A549 (cell line): Measurements from ENCODE around the gene CREB5.
"Not testable (repeated sequence)": the region's sequence is repeated elsewhere in the genome, so short reads cannot be mapped to it uniquely, and the experiment has no call there.

Experiments
- HOXA7 ChIP-seq: fragments of 250-450 bp; sonication (Bioruptor Pico); IDR thresholded peaks from 2 replicates; pipeline ENCODE4 v1.5.0; 2020; ENCODE audit warnings: mild to moderate bottlenecking, moderate library complexity
- TF ChIP-seq, protein P1 (sequence below): fragments of >200 bp; sonication (Bioruptor Twin); formaldehyde crosslinking; IDR thresholded peaks from 3 replicates; pipeline ENCODE4 v1.5.1; 2016
- TF ChIP-seq, protein P2 (sequence below): fragments of 200-600 bp; sonication (generic); IDR thresholded peaks from 2 replicates; pipeline ENCODE4 v1.6.1; 2016; ENCODE audit warnings: antibody characterized with exemption, mild to moderate bottlenecking, moderate library complexity

DNA sequence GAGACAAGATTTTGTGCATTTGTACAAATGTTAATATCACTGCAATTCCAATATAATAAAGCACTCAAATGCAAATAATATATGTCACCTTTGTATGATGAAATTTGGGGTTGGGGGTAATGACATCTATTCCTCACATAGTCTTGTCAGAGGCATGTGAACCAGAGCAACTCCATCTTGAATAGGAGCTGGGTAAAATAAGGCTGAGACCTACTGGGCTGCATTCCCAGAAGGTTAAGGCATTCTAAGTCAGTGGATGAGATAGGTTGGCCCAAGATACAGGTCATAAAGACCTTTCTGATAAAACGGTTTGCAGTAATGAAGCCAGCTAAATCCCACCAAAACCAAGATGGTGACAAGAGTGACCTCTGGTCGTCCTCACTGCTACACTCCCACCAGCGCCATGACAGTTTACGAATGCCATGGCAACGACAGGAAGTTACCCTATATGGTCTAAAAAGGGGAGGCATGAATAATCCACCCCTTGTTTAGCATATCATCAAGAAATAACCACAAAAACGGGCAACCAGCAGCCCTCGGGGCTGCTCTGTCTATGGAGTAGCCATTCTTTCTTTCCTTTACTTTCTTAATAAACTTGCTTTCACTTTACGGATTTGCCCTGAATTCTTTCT is 413.6 kb downstream of the CREB5 start:
- TF ChIP-seq, protein P1, sequence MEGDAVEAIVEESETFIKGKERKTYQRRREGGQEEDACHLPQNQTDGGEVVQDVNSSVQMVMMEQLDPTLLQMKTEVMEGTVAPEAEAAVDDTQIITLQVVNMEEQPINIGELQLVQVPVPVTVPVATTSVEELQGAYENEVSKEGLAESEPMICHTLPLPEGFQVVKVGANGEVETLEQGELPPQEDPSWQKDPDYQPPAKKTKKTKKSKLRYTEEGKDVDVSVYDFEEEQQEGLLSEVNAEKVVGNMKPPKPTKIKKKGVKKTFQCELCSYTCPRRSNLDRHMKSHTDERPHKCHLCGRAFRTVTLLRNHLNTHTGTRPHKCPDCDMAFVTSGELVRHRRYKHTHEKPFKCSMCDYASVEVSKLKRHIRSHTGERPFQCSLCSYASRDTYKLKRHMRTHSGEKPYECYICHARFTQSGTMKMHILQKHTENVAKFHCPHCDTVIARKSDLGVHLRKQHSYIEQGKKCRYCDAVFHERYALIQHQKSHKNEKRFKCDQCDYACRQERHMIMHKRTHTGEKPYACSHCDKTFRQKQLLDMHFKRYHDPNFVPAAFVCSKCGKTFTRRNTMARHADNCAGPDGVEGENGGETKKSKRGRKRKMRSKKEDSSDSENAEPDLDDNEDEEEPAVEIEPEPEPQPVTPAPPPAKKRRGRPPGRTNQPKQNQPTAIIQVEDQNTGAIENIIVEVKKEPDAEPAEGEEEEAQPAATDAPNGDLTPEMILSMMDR: not testable (repeated sequence)
- not testable (repeated sequence) for TF ChIP-seq HOXA7
- TF ChIP-seq, protein P2, sequence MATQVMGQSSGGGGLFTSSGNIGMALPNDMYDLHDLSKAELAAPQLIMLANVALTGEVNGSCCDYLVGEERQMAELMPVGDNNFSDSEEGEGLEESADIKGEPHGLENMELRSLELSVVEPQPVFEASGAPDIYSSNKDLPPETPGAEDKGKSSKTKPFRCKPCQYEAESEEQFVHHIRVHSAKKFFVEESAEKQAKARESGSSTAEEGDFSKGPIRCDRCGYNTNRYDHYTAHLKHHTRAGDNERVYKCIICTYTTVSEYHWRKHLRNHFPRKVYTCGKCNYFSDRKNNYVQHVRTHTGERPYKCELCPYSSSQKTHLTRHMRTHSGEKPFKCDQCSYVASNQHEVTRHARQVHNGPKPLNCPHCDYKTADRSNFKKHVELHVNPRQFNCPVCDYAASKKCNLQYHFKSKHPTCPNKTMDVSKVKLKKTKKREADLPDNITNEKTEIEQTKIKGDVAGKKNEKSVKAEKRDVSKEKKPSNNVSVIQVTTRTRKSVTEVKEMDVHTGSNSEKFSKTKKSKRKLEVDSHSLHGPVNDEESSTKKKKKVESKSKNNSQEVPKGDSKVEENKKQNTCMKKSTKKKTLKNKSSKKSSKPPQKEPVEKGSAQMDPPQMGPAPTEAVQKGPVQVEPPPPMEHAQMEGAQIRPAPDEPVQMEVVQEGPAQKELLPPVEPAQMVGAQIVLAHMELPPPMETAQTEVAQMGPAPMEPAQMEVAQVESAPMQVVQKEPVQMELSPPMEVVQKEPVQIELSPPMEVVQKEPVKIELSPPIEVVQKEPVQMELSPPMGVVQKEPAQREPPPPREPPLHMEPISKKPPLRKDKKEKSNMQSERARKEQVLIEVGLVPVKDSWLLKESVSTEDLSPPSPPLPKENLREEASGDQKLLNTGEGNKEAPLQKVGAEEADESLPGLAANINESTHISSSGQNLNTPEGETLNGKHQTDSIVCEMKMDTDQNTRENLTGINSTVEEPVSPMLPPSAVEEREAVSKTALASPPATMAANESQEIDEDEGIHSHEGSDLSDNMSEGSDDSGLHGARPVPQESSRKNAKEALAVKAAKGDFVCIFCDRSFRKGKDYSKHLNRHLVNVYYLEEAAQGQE: not testable (repeated sequence)
